ENCODE results near the gene ANKFY1.

ANKFY1 gene

GRCh38 chr17:4248504-4249277 lies 15.1 kb downstream of the ANKFY1 start:
- Histone ChIP-seq H3K4me1 (ENCODE audit: control extremely low read depth in 1 of 4, control insufficient read depth in 4 of 4, insufficient read depth in 4 of 4, low read length in 3 of 4) (peaks cover 0 to 7% (median 5%) of the 10 kb centered on the region in 4 experiments), H3K4me3 (ENCODE audit: control insufficient read depth in 1 of 7, extremely low read depth in 1 of 7, insufficient read depth in 4 of 7, low read depth in 2 of 7, low read length in 6 of 7) (no peak overlapping the region), H3K36me3 (ENCODE audit: control insufficient read depth in 4 of 4, insufficient read depth in 4 of 4, low read length in 3 of 4) (peaks cover 0 to 18% (median 5%) of the 10 kb centered on the region in 4 experiments), H3K9me3 (ENCODE audit: control extremely low read depth in 1 of 5, control insufficient read depth in 4 of 5, insufficient read depth in 2 of 5, low read depth in 1 of 5, low read length in 4 of 5) (no peaks in the 10 kb centered on the region), H3K27me3 (replicated peaks in 2 of 5; ENCODE audit: control insufficient read depth in 4 of 5, insufficient read depth in 5 of 5, low read length in 4 of 5) (no peaks in the 10 kb centered on the region), H3K27ac (ENCODE audit: insufficient read depth in 1 of 2, low read depth in 1 of 2, low read length in 2 of 2, poor library complexity in 1 of 2, severe bottlenecking in 2 of 2) (no peak overlapping the region)
- ChIA-PET POLR2A (interaction anchor here (1.3 kb wide), 1 partner anchor 16 kb away, joined by 3 read pairs; the partner anchor contains the start of gene ANKFY1), CTCF (interaction anchor here (0.8 to 4.6 kb wide), 13 partner anchors 9 to 94 kb away, joined by 3 to 30 read pairs (median 5); partner anchors contain the start of gene ANKFY1)
- peak in 1 of 3 donors; percentile 4 for DNase-seq
- 100% methylated on average over 6 of the region's 7 CpGs for WGBS (ENCODE audit: insufficient coverage)

GRCh38 chr17:4247971-4248388 lies 15.8 kb downstream of the ANKFY1 start:
- POLR2A ChIA-PET, result no interaction called here
- peaks cover 0 to 19% (median 6%) of the 10 kb centered on the region in 4 experiments for H3K36me3 ChIP-seq (ENCODE audit: control insufficient read depth in 4 of 4, insufficient read depth in 4 of 4, low read length in 3 of 4)
- no peak overlapping the region for H3K27ac ChIP-seq (ENCODE audit: insufficient read depth in 1 of 2, low read depth in 1 of 2, low read length in 2 of 2, poor library complexity in 1 of 2, severe bottlenecking in 2 of 2)

GRCh38 chr17:4247361-4247970 lies 16.3 kb downstream of the ANKFY1 start:
- Histone ChIP-seq H3K36me3 (ENCODE audit: control insufficient read depth in 4 of 4, insufficient read depth in 4 of 4, low read length in 3 of 4) (peaks cover 0 to 20% (median 6%) of the 10 kb centered on the region in 4 experiments), H3K9me3 (ENCODE audit: control extremely low read depth in 1 of 5, control insufficient read depth in 4 of 5, insufficient read depth in 2 of 5, low read depth in 1 of 5, low read length in 4 of 5) (no peaks in the 10 kb centered on the region), H3K27ac (ENCODE audit: insufficient read depth in 1 of 2, low read depth in 1 of 2, low read length in 2 of 2, poor library complexity in 1 of 2, severe bottlenecking in 2 of 2) (no peak overlapping the region), H3K4me3 (ENCODE audit: control insufficient read depth in 1 of 7, extremely low read depth in 1 of 7, insufficient read depth in 4 of 7, low read depth in 2 of 7, low read length in 6 of 7) (no peak overlapping the region), H3K27me3 (replicated peaks in 2 of 5; ENCODE audit: control insufficient read depth in 4 of 5, insufficient read depth in 5 of 5, low read length in 4 of 5) (no peaks in the 10 kb centered on the region), H3K4me1 (ENCODE audit: control extremely low read depth in 1 of 4, control insufficient read depth in 4 of 4, insufficient read depth in 4 of 4, low read length in 3 of 4) (peaks cover 0 to 7% (median 5%) of the 10 kb centered on the region in 4 experiments)
- no peak for DNase-seq
- ChIA-PET POLR2A (interaction anchor here (0.6 kb wide), 1 partner anchor 8 kb away, joined by 4 read pairs; no protein-coding TSS in a partner anchor), CTCF (interaction anchor here (1.0 to 4.0 kb wide), 7 partner anchors 9 to 168 kb away, joined by 3 to 12 read pairs (median 3); no protein-coding TSS in a partner anchor)
- 100% methylated on average over 4 of the region's 5 CpGs for WGBS (ENCODE audit: insufficient coverage)

More at GRCh38 chr17:4247971-4248388, 15.8 kb downstream of the ANKFY1 start:
- Histone ChIP-seq H3K4me3 (ENCODE audit: control insufficient read depth in 1 of 7, extremely low read depth in 1 of 7, insufficient read depth in 4 of 7, low read depth in 2 of 7, low read length in 6 of 7) (no peak overlapping the region), H3K27me3 (replicated peaks in 2 of 5; ENCODE audit: control insufficient read depth in 4 of 5, insufficient read depth in 5 of 5, low read length in 4 of 5) (no peaks in the 10 kb centered on the region), H3K4me1 (ENCODE audit: control extremely low read depth in 1 of 4, control insufficient read depth in 4 of 4, insufficient read depth in 4 of 4, low read length in 3 of 4) (peaks cover 0 to 7% (median 5%) of the 10 kb centered on the region in 4 experiments), H3K9me3 (ENCODE audit: control extremely low read depth in 1 of 5, control insufficient read depth in 4 of 5, insufficient read depth in 2 of 5, low read depth in 1 of 5, low read length in 4 of 5) (no peaks in the 10 kb centered on the region)
- CTCF ChIA-PET, result interaction anchor here (1.0 to 4.0 kb wide), 6 partner anchors 9 to 32 kb away, joined by 3 to 12 read pairs (median 4); no protein-coding TSS in a partner anchor
- no peak for DNase-seq
- WGBS (ENCODE audit: insufficient coverage), result 95% methylated on average over 11 of the region's 11 CpGs

- DNase-seq, result no peak
- H3K36me3 ChIP-seq (ENCODE audit: control insufficient read depth in 4 of 4, insufficient read depth in 4 of 4, low read length in 3 of 4), result peaks cover 0 to 27% (median 12%) of the 10 kb centered on the region in 4 experiments
- no peaks in the 10 kb centered on the region for H3K27me3 ChIP-seq (replicated peaks in 2 of 5; ENCODE audit: control insufficient read depth in 4 of 5, insufficient read depth in 5 of 5, low read length in 4 of 5)
- no peaks in the 10 kb centered on the region for H3K9me3 ChIP-seq (ENCODE audit: control extremely low read depth in 1 of 5, control insufficient read depth in 4 of 5, insufficient read depth in 2 of 5, low read depth in 1 of 5, low read length in 4 of 5)
- POLR2A ChIA-PET, result no interaction called here
- WGBS (ENCODE audit: insufficient coverage), result 96% methylated on average over 4 of the region's 5 CpGs
- H3K27ac ChIP-seq (ENCODE audit: insufficient read depth in 1 of 2, low read depth in 1 of 2, low read length in 2 of 2, poor library complexity in 1 of 2, severe bottlenecking in 2 of 2), result no peak overlapping the region
- peaks cover 0 to 7% (median 5%) of the 10 kb centered on the region in 4 experiments for H3K4me1 ChIP-seq (ENCODE audit: control extremely low read depth in 1 of 4, control insufficient read depth in 4 of 4, insufficient read depth in 4 of 4, low read length in 3 of 4)
- CTCF ChIA-PET, result interaction anchor here (0.8 to 4.0 kb wide), 6 partner anchors 10 to 169 kb away, joined by 3 to 12 read pairs (median 4); no protein-coding TSS in a partner anchor
- H3K4me3 ChIP-seq (ENCODE audit: control insufficient read depth in 1 of 7, extremely low read depth in 1 of 7, insufficient read depth in 4 of 7, low read depth in 2 of 7, low read length in 6 of 7), result no peak overlapping the region
Observed at GRCh38 chr17:4246674-4247073, 17.1 kb downstream of the ANKFY1 start.

GRCh38 chr17:4241535-4241934 lies 22.2 kb downstream of the ANKFY1 start:
- H3K36me3 ChIP-seq (ENCODE audit: control insufficient read depth in 4 of 4, insufficient read depth in 4 of 4, low read length in 3 of 4), result peaks cover 8 to 33% (median 20%) of the 10 kb centered on the region in 4 experiments
- CTCF ChIA-PET, result interaction anchor here (1.5 to 3.8 kb wide), 2 partner anchors 9 to 12 kb away, joined by 7 to 22 read pairs; no protein-coding TSS in a partner anchor

GRCh38 chr17:4236456-4236855 lies 27.3 kb downstream of the ANKFY1 start:
- ChIA-PET CTCF (no interaction called here), POLR2A (no interaction called here)
- Histone ChIP-seq H3K4me3 (ENCODE audit: control insufficient read depth in 1 of 7, extremely low read depth in 1 of 7, insufficient read depth in 4 of 7, low read depth in 2 of 7, low read length in 6 of 7) (no peak overlapping the region), H3K27me3 (replicated peaks in 2 of 5; ENCODE audit: control insufficient read depth in 4 of 5, insufficient read depth in 5 of 5, low read length in 4 of 5) (no peaks in the 10 kb centered on the region), H3K9me3 (ENCODE audit: control extremely low read depth in 1 of 5, control insufficient read depth in 4 of 5, insufficient read depth in 2 of 5, low read depth in 1 of 5, low read length in 4 of 5) (no peaks in the 10 kb centered on the region), H3K36me3 (ENCODE audit: control insufficient read depth in 4 of 4, insufficient read depth in 4 of 4, low read length in 3 of 4) (peaks cover 7 to 59% (median 32%) of the 10 kb centered on the region in 4 experiments), H3K4me1 (ENCODE audit: control extremely low read depth in 1 of 4, control insufficient read depth in 4 of 4, insufficient read depth in 4 of 4, low read length in 3 of 4) (no peaks in the 10 kb centered on the region), H3K27ac (ENCODE audit: insufficient read depth in 1 of 2, low read depth in 1 of 2, low read length in 2 of 2, poor library complexity in 1 of 2, severe bottlenecking in 2 of 2) (no peak overlapping the region)
- WGBS (ENCODE audit: insufficient coverage), result no CpG with 5 or more reads among the region's 3 CpGs
- no peak for DNase-seq

More at GRCh38 chr17:4241535-4241934, 22.2 kb downstream of the ANKFY1 start:
- WGBS (ENCODE audit: insufficient coverage), result 94% methylated on average over 10 of the region's 11 CpGs
- Histone ChIP-seq H3K27ac (ENCODE audit: insufficient read depth in 1 of 2, low read depth in 1 of 2, low read length in 2 of 2, poor library complexity in 1 of 2, severe bottlenecking in 2 of 2) (no peak overlapping the region), H3K4me3 (ENCODE audit: control insufficient read depth in 1 of 7, extremely low read depth in 1 of 7, insufficient read depth in 4 of 7, low read depth in 2 of 7, low read length in 6 of 7) (no peak overlapping the region), H3K9me3 (ENCODE audit: control extremely low read depth in 1 of 5, control insufficient read depth in 4 of 5, insufficient read depth in 2 of 5, low read depth in 1 of 5, low read length in 4 of 5) (no peaks in the 10 kb centered on the region), H3K4me1 (ENCODE audit: control extremely low read depth in 1 of 4, control insufficient read depth in 4 of 4, insufficient read depth in 4 of 4, low read length in 3 of 4) (no peaks in the 10 kb centered on the region), H3K27me3 (replicated peaks in 2 of 5; ENCODE audit: control insufficient read depth in 4 of 5, insufficient read depth in 5 of 5, low read length in 4 of 5) (no peaks in the 10 kb centered on the region)
- POLR2A ChIA-PET, result no interaction called here
- no peak for DNase-seq
